Keratinocyte (primary cell): ENCODE measurements around the gene CEACAM21. TPM values are rescaled to one million over a fixed set of nuclear protein-coding genes. Genes with fewer than 3 reads are reported as not detected.

ENCODE experiments used
- DNase-seq: peaks from one replicate; pipeline ENCODE4 v3.0.0-alpha.2; 2011; ENCODE audit warnings: low read depth, missing footprints, low spot score
- FAIRE-seq: peaks from 2 replicates; lab custom pipeline; 2011; peaks lifted over from hg19 to GRCh38; lab: Jason Lieb, UNC
- H2AFZ ChIP-seq: 2 replicates; pipeline ENCODE4 v1.6.0; 2012; ENCODE audit warnings: low read length, control low read depth, inconsistent platforms; ENCODE audit not compliant: control insufficient read depth
- H3K27ac ChIP-seq: 2 replicates; pipeline ENCODE4 v1.5.1; 2011; ENCODE audit warnings: low read length; ENCODE audit not compliant: control insufficient read depth, insufficient read depth
- H3K27me3 ChIP-seq: 3 replicates; pipeline ENCODE4 v1.6.0; 2011; ENCODE audit warnings: low read length; ENCODE audit not compliant: control insufficient read depth, insufficient read depth; ENCODE audit errors: extremely low read depth
- H3K36me3 ChIP-seq, 2 experiments: 2 replicates in 1 of 2; 3 replicates in 1 of 2; pipeline ENCODE4 v1.5.1; 2011; ENCODE audit warnings: low read length in 2 of 2, mild to moderate bottlenecking in 1 of 2; ENCODE audit not compliant: control insufficient read depth in 2 of 2, insufficient read depth in 2 of 2; ENCODE audit errors: extremely low read depth in 1 of 2
- H3K4me1 ChIP-seq: 3 replicates; pipeline ENCODE4 v1.5.1; 2011; ENCODE audit warnings: low read length; ENCODE audit not compliant: control insufficient read depth, insufficient read depth; ENCODE audit errors: extremely low read depth
- H3K4me2 ChIP-seq: 3 replicates; pipeline ENCODE4 v1.6.0; 2011; ENCODE audit warnings: low read depth, low read length; ENCODE audit not compliant: control insufficient read depth, insufficient read depth; ENCODE audit errors: extremely low read depth
- H3K4me3 ChIP-seq, 3 experiments: fragments of 200-600 bp in 1 of 3; sonication (generic) in 1 of 3; 2 replicates in 2 of 3; 3 replicates in 1 of 3; pipeline ENCODE4 v1.5.1; 2011 to 2016; ENCODE audit warnings: low read length in 3 of 3, mild to moderate bottlenecking in 3 of 3, control low read depth in 2 of 3, inconsistent platforms in 1 of 3, low read depth in 1 of 3, mixed read lengths in 1 of 3, mixed run types in 1 of 3, moderate library complexity in 1 of 3; ENCODE audit not compliant: control insufficient read depth in 2 of 3, insufficient read depth in 2 of 3; ENCODE audit errors: extremely low read depth in 1 of 3
- H3K79me2 ChIP-seq: 2 replicates; pipeline ENCODE4 v1.6.0; 2012; ENCODE audit warnings: low read length; ENCODE audit not compliant: control insufficient read depth, insufficient read depth
- H3K9ac ChIP-seq: 3 replicates; pipeline ENCODE4 v1.6.0; 2011; ENCODE audit warnings: low read length; ENCODE audit not compliant: control insufficient read depth, insufficient read depth; ENCODE audit errors: extremely low read depth
- H3K9me1 ChIP-seq: 3 replicates; pipeline ENCODE4 v1.6.0; 2011; ENCODE audit warnings: low read length; ENCODE audit not compliant: control insufficient read depth, insufficient read depth; ENCODE audit errors: extremely low read depth
- H3K9me3 ChIP-seq: 2 replicates; pipeline ENCODE4 v1.5.1; 2012; ENCODE audit warnings: low read depth, low read length; ENCODE audit not compliant: control insufficient read depth
- H4K20me1 ChIP-seq: 3 replicates; pipeline ENCODE4 v1.6.0; 2011; ENCODE audit warnings: low read length; ENCODE audit not compliant: control insufficient read depth, insufficient read depth; ENCODE audit errors: extremely low read depth
- EZH2 ChIP-seq: IDR thresholded peaks from one replicate; pipeline ENCODE4 v1.6.1; 2012; ENCODE audit warnings: inconsistent platforms, mild to moderate bottlenecking, low read length, moderate library complexity
- dilution Hi-C: fragments of 300-500 bp; cut with MboI; formaldehyde crosslinking; loops from one replicate; pipeline ENCODE4 v1.7.0; 2020; ENCODE audit warnings: low sequenced_read_pairs; ENCODE audit not compliant: extremely low pct_ligation_motif_present
- polyA plus RNA-seq, 5 experiments: library from polyadenylated mRNA; depleted of rRNA in 3 of 5; stranded (reverse) in 3 of 5; stranded (forward) in 1 of 5; unstranded in 1 of 5; fragments of >200 nt; gene quantifications; 1 replicate in 1 of 5; 2 replicates in 3 of 5; 3 replicates in 1 of 5; pipeline versions ENCODE4 v1.2.1 to v1.2.3, GENCODE V29; 2011 to 2012; ENCODE audit warnings: missing spikeins in 2 of 5, low read depth in 1 of 5, low replicate concordance in 1 of 5
- TF ChIP-seq, protein P1 (sequence below), 3 experiments: IDR thresholded peaks in 1 of 3; conservative IDR thresholded peaks in 1 of 3; optimal IDR thresholded peaks in 1 of 3; 2 replicates in 2 of 3; 3 replicates in 1 of 3; pipeline versions ENCODE3 to v1.5.1; 2011; ENCODE audit warnings: low read length in 3 of 3, mild to moderate bottlenecking in 3 of 3, moderate library complexity in 2 of 3, control low read depth in 1 of 3, inconsistent platforms in 1 of 3; ENCODE audit not compliant: insufficient read depth in 2 of 3; ENCODE audit errors: extremely low read depth in 1 of 3

Gene CEACAM21
- polyA plus RNA-seq, 1 donor (not counting 4 experiments of a cell fraction or from before 2014, with no cell fraction given), result not detected

DNA sequence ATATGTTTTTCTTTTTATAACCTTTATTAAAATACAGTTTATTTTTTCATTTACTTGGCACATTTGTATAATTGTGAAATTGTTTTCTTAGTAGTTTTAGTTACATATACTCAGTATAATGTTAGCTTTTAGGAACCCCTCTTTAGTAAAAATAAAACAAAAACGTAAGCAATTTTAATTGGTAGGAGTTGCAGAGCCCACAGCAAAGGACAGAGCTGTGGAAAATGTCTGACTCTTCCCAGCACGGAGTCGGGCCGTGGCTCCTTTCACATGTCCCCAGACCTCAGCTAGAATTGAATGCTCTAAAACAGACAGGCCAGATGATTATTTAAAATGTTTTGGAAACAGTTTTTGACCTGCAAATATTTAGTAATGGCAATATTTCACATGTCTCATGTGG is 27.9 kb upstream of the CEACAM21 start:
- peaks cover 10% of the 10 kb centered on the region for H3K27me3 ChIP-seq
- dilution Hi-C loops, result no loop called here
- FAIRE-seq, result no peak

DNA sequence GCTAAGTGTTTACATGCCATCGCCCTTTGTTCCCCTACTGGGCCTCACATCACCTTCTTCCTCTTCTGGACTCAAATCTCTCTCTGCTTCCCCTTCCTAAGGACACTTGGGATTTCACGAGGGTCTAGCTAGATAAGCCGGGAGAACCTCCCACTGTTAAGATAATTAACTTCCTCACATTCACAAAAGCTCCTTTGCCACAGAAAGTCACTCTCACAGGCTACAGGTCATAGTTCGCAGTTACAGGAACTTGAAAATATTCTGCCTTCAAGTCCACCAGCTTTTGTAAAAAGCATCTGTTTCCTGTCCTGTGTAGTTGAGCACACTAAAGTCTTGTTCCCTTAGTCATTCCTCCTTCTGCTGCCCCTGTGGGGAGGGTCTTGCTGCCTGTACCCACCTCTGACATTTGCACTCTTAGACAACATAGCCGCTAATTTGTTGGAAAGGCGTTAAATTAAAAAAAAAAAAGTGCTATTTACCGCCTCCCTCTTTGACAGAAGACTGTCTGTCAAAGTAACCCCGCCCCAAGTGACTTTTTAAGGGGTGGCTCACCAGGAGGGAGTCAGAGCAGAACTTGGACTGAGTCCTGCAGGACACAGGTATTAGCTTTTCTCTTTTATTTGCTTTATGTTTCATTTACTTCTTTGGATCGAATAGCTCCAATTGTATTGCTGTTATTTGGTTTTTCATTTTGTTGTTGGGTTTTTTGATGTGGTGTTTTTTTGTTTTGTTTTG is 26.8 kb upstream of the CEACAM21 start:
- H3K4me2 ChIP-seq, result no peak overlapping the region
- no peaks in the 10 kb centered on the region for H3K4me1 ChIP-seq
- no peak for FAIRE-seq
- no peak overlapping the region for H3K27ac ChIP-seq
- no peaks in the 10 kb centered on the region for H3K79me2 ChIP-seq
- H3K4me3 ChIP-seq, result no peak overlapping the region
- H3K9me3 ChIP-seq, result no peaks in the 10 kb centered on the region
- dilution Hi-C loops, result no loop called here
- H3K36me3 ChIP-seq, result no peaks in the 10 kb centered on the region
- H4K20me1 ChIP-seq, result no peaks in the 10 kb centered on the region
- H2AFZ ChIP-seq, result no peak overlapping the region
- TF ChIP-seq, protein P1, sequence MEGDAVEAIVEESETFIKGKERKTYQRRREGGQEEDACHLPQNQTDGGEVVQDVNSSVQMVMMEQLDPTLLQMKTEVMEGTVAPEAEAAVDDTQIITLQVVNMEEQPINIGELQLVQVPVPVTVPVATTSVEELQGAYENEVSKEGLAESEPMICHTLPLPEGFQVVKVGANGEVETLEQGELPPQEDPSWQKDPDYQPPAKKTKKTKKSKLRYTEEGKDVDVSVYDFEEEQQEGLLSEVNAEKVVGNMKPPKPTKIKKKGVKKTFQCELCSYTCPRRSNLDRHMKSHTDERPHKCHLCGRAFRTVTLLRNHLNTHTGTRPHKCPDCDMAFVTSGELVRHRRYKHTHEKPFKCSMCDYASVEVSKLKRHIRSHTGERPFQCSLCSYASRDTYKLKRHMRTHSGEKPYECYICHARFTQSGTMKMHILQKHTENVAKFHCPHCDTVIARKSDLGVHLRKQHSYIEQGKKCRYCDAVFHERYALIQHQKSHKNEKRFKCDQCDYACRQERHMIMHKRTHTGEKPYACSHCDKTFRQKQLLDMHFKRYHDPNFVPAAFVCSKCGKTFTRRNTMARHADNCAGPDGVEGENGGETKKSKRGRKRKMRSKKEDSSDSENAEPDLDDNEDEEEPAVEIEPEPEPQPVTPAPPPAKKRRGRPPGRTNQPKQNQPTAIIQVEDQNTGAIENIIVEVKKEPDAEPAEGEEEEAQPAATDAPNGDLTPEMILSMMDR (optimal IDR thresholded peaks at IDR 0.05 in 1 of 3, IDR thresholded peaks at IDR 0.05 in 1 of 3, conservative IDR thresholded peaks at IDR 0.05 in 1 of 3; ENCODE audit: extremely low read depth in 1 of 3, insufficient read depth in 2 of 3, low read length in 3 of 3), result no peak
- TF ChIP-seq EZH2, result no peak
- H3K9ac ChIP-seq, result no peak overlapping the region
- no peak for DNase-seq
- peaks cover 10% of the 10 kb centered on the region for H3K27me3 ChIP-seq
- H3K9me1 ChIP-seq, result no peaks in the 10 kb centered on the region

More for the DNA sequence above, 27.9 kb upstream of the CEACAM21 start:
- no peak for TF ChIP-seq EZH2
- TF ChIP-seq, protein P1 (optimal IDR thresholded peaks at IDR 0.05 in 1 of 3, IDR thresholded peaks at IDR 0.05 in 1 of 3, conservative IDR thresholded peaks at IDR 0.05 in 1 of 3; ENCODE audit: extremely low read depth in 1 of 3, insufficient read depth in 2 of 3, low read length in 3 of 3), result no peak
- Histone ChIP-seq H2AFZ (no peak overlapping the region), H3K27ac (no peak overlapping the region), H3K36me3 (no peaks in the 10 kb centered on the region), H3K9me3 (no peaks in the 10 kb centered on the region), H3K4me2 (no peak overlapping the region), H3K4me1 (no peaks in the 10 kb centered on the region), H4K20me1 (no peaks in the 10 kb centered on the region), H3K9ac (no peak overlapping the region), H3K9me1 (no peaks in the 10 kb centered on the region), H3K79me2 (no peaks in the 10 kb centered on the region), H3K4me3 (no peak overlapping the region)
- no peak for DNase-seq
